HG02678 (cell line): ENCODE data around the gene PGR.
"Not testable (repeated sequence)": the region's sequence is repeated elsewhere in the genome, so short reads cannot be mapped to it uniquely, and the experiment has no call there.

Experiments
- ATAC-seq: cut with Tn5 transposase; IDR thresholded peaks from one replicate; pipeline ENCODE4 v1.9.1; 2021; ENCODE audit warnings: mild to moderate bottlenecking, moderate library complexity; ENCODE audit not compliant: unreplicated experiment

PGR gene

DNA sequence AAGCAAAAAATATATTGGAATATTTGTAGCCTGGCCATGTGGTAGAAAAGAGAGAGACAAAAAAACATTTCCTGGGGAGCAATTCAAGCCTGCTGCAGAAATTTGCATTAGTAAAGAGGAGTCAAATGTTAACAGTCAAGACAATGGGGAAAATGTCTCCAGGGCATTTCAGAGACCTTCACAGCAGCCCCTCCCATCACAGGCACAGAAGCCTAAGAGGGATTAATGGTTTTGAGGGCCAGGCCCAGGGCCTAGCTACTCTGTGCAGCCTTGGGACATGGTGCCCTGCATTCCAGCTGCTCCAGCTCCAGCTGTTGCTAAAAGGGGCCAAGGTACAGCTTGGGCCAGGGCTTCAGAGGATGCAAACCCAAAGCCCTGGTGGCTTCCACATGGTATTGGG is 46.8 kb downstream of the PGR start:
- no peak for ATAC-seq

DNA sequence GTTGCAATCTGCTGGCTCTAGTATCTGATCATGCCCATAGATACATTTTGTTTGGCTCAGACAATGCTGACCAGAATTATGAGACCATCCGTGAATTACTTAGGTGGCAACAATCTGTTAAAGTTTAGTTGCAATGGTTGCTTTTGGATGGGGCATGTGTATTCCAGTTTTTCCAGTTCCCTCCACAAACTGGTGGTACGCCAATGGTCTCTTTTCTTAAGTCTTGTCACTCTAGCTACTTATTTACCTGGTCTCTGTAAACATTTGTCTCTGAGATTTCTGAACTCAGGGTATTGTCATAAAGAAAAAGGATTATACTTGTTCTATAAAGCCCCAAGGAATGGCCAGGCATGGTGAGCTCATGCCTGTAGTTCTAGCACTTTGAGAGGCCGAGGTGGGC is 65.9 kb downstream of the PGR start:
- ATAC-seq: no peak

DNA sequence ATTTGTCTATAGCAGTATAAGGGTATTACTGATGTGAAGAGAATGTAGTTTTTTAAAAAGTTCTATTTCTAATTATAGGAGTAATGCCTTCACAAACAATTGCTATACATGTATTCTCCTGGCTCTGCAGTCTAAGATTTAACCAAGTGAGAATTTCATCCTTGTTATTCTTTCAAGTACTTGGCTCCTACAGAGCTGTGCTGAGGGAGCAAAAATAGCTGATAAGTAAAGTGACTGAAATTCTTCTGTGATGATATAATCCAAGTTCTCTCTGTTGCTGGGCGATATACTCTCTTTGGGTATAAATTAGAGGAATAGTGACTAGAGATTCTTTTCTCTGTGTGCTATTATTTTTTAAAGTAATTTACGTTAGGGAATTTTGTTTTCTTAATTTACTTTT is 68.0 kb downstream of the PGR start:
- ATAC-seq: no peak

DNA sequence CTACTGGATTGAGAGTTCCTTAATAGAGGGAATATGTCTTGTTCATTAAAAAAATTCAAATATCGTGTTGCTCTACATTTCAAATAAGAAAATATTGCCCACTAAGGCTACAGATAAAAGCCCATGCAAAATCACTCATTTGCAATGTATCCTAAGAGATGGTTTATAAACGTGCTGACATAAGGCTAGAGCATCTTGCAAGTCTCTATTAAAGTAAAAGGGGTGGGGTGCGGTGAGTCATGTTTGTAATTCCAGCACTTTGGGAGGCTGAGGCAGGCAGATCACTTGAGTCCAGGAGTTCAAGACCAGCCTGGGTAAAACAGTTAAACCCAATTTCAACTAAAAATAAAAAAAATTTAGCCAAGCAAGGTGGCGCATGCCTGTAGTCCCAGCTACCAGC is 70.3 kb downstream of the PGR start:
- ATAC-seq: no peak

DNA sequence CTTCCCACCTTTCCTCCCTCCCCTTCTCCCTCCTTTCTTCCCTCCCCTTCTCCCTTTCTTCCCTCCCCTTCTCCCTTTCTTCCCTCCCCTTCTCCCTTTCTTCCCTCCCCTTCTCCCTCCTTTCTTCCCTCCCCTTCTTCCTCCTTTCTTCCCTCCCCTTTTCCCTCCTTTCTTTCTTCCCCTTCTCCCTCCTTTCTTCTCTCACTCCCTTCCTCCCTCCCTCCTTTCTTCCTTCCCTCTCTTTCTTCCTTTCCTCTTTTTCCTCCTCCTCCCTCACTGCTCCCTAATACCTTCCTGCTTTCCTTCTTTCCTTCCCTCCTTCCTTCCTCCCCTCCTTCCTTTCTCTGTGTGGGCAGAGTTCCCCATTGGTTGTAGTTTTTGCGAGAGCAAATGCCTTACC is 76.1 kb downstream of the PGR start:
- ATAC-seq: no peak

DNA sequence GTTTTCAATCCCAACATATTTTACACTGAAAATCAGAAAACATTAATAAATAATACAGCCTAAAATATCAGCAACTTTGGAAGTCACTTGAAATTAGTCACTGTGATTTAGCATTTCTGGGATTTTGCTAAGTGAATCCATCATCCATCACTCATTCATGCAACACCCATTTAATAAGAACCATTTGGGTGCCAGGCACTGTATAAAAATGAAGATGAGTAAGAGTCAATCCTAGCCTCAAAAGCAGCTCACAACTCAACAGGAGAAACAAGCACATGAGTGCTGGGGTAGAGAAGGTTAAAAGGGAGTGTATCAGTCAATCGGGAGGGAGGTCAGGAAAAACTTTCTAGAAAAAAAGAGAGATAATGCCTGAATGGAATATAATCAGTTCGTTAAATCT is 77.9 kb downstream of the PGR start:
- no peak for ATAC-seq

DNA sequence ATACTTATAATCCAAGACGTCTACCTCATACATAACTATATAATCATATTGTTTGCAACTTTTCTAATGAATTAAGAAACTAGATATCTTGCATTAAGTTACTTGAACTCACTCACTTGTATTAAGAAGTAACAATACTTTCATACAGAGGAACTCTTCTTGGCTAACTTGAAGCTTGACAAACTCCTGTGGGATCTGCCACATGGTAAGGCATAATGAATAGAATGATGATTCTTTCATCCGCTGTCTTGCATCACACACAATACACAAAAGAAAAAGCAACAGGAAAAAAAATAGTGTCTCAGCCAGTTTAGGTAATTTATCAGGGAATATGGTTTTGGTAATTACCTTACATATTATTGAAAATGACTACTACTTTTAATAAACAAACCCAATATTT is 79.8 kb downstream of the PGR start:
- no peak for ATAC-seq

DNA sequence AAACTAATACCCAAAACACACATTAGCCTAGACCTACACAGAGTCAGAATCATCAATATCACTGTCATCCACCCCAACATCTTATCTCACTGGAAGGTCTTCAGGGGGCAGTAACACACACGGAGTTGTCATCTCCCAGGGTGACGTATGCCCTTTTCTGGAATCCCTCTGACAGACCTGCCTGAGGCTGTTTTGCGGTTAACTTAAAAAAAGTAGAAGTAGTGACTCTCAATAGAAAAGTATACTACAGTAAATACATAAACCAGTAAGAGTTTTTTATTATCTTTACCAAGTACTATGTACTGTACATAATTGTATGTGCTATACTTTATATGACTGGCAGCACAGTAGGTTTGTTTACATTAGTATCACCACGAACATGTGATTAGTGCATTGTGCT is 80.5 kb downstream of the PGR start:
- ATAC-seq: no peak

DNA sequence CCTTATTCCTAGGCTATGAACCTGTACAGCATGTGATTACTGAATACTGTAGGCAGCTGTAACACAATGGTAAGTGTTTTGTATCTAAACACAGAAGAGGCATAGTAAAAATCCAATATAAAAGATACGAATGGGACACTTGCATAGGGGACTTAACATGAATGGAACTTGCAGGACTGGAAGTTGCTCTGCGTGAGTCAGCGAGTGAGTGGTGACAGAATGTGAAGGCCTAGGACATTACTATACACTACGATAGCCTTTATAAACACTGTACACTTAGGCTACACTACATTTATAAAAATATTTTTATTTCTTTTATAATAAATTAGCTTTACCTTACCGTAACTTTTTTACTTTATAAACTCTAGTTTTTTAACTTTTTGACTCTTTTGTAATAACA is 81.1 kb downstream of the PGR start:
- no peak for ATAC-seq

DNA sequence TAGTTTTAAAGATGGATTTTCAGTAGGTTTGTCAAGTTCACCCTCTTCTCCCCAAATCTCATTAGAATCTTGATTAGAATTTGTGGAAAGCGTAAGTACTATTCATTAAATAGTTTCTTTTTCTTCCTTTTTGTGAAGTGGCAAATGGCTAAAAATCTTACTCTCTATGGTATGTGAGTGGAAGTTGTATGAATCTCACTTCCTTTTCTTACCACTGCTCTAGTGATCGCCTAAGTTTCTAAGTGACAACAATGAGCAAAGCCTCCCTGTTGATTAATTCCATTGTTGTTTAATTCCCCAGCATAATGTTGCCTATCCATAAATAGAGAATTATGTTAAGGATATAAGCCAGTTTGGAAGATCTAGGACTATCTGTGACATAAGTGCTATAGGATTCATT is 82.7 kb downstream of the PGR start:
- ATAC-seq: no peak

DNA sequence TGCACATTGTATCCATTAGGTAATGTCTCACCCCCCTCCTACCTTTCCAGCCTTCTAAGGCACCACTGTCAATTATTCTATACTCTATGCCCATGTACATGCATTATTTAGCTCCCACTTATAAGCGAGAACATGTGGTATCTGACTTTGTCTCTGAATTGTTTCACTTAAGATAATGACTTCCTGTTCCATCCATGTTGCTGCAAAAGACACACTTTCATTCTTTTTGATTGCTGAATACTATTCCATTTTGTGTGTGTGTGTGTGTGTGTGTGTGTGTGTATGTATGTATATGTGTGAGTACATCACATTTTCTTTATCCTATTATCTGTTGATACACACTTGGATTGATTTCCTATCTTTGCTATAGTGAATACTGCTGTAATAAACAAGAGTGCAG is 84.2 kb downstream of the PGR start:
- ATAC-seq: no peak

DNA sequence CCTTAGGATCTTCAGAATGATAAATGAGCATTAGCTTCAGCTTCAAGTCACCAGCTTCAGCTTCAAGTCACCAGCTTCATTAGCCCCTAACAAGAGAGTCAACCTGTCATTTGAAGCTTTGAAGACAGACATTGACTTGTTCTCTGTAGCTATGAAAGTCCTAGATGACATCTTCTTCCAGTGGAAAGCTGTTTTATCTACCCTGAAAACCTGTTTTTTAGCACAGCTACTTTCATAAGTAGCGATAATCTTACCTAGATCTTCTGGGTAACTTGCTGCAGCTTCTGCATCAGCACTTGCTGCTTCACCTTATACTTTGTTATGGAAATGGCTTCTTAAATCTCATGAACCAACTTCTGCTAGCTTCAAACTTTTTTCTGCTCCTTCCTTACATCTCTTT is 85.7 kb downstream of the PGR start:
- ATAC-seq: no peak

DNA sequence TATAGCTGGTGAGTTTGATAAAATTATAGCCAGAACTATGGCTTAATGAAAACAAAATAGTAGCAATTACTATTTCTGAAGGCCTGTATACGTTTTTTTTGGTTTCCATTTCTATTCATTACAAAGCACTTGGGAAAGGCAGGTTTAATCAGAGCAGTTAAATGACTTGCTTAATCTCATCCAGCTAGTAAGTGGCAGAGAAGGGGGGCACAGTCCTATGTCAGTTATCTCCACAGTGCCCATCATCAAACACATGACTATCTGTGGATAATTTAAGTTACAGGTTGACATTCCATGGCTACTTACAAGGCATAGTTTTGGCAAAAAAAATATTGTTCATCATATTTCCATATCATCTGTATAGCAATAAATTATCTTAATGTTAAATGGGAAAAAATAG is 93.7 kb downstream of the PGR start:
- no peak for ATAC-seq

DNA sequence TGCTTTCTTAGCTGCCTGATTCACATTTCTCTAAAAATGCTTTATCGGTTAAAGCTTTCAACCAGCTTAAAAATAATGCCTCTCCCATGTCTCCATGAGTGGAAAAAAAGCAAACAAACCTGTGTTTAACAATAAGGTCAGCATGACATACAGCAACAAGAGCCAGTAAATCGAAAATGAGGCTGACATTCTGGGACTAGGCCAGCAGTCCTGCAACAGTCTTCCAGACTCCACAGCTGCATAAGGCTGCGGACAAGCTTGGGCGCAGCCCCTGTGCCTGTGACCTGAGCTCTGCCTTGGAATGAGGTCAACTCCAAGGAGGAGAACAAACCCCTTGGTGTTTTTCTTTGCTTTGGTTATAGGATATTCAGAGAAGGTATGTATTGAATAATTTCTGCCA is 95.5 kb downstream of the PGR start:
- ATAC-seq: no peak

DNA sequence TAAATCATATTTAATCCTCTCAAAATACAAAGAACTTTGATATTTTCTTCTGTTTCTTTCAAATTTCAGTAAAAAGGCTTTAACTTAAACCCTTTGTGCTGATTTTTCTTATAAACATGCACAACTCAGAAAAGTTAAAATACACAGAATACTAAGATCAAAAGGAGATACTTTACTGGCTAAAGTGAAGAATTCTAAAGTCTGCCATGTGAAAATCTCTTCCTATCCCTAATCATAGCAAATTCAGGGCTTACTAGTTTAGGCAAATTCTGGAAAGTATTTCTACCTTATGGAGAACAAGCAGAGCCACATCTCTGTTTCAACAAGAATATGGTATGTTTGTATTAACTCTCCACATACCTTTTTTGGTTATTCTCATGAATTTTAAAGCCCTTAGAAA is 96.6 kb downstream of the PGR start:
- no peak for ATAC-seq

DNA sequence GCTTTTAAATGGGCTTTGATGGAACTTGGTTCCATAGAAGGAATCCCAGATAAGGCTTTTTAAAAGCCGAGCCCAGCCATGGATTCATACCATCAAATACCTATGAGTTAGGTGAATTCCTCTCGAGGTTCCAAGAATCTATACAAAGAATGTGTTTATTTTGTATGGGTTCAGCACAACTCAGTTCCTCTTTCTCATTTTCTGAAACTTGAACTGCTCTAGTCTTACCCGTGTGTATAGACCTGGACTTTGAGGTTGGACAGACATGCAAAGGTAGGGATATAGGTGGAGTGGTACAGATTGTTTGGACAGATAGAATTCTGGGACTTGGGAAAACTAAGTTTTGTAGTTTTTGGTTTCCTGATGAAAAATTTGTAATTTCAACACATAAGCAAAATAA is 97.9 kb downstream of the PGR start:
- no peak for ATAC-seq

DNA sequence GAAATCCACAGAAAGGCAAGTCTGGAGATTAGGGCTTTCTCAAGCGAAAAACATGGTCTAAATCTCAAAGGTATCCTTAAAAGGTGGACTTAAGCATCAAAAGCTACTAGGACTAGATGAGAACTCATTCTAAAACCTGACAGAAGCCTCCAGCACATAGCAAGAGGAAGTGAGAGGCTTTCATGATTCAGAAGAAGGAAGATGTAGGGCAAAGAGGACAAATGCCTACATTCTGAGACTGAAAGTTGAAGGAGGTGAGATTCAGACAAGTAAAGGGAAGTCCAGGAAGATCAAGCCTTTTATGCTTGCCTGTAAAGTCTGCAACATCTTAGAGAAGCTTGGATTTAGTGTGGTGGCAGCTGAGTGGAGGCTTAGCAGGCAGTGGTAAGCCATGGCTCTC is 98.9 kb downstream of the PGR start:
- ATAC-seq: peak; percentile 46

DNA sequence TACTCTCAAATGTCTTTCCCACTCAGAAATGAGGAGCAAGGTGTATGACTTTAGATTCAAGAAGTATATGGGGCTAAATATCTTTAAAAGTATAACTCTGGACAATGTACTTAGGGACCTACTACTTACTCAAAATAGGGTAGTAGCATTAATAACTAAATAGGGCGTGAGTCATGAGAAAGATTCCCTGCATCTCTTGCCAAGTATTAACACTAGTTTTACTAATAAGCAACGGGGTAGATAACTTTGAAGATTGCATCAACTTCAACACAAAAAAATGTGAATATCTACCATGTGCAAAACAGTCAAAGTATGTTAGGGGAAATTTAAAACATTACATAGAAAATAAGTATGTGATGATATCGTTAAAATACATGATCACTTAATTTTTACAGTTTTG is 99.6 kb downstream of the PGR start:
- no peak for ATAC-seq

DNA sequence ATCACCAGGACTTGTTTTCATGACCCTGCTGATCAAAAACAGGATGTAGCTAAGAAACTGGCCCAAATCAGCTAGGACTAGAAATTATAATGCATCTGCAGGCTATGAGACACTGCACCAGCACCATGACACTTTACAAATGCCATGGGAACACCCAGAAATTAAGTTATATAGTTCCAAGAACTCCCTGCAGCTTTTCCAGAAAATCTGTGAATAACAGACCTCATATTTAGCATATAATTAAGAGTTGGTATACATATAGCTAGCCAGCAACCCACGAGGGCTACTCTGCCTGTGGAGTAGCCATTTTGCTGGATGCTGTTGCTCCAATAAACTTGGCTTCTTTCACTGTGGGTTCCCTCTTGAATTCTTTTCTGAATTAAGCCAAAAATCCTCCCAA is 101.0 kb downstream of the PGR start:
- ATAC-seq: no peak

DNA sequence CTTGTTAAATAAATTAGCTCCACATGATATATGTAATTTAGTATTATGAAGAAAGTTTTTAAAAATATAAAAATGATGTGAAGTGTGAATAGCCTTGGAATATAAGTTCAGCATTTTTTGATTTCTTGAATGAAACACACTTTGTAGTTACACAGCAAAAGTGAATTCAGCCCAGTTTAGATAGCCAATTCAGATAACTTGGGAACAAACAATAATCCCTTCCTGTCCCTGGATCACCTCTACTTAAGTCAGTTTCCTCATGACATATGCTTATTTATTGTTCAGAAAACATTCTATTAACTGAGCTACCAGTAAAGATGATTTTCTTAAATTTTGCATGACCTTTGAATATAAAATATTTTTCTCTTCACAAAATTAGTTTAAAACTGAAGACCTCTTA is 107.4 kb downstream of the PGR start:
- no peak for ATAC-seq

DNA sequence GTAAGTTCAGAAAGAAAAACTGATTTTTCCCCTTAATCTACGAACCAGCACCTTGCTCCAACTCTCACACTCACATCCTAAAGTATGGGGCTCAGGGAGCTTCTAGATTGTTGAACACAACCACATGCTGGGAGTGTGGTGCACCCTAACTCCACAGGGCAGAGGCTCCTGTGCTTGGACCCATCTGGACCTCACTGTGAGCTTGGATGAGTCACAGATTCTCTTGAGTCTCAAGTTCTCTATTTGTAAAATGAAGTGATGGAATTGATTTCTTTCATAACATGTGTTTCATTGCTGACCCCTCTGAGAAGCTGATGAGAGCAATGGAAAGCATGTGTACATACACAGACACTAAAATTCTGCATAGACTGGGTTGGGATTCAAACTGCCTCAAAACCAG is 109.7 kb downstream of the PGR start:
- no peak for ATAC-seq

DNA sequence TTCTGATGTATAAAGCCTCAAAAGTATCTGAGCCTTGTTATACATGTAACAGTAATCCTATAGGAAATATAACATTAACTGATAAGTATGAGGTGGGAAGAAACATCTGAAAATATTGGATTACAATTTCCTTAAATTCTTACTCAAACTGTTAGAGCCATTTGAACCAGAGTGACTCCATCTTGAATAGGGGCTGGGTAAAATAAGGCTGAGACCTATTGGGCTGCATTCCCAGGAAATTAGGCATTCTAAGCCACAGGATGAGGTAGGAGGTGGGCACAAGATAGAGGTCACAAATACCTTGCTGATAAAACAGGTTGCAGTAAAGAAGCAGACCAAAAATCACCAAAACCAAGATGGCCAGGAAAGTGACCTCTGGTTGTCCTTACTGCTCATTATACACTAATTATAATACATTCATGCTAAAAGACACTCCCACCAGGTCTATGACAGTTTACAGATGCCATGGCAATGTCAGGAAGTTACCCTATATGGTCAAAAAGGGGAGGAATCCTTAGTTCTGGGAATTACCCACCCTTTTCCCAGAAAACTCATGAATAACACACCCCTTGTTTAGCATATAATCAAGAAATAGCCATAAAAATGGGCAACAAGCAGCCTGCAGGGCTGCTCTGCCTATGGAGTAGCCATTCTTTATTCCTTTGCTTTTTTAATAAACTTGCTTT is 114.9 kb downstream of the PGR start:
- ATAC-seq: no peak

DNA sequence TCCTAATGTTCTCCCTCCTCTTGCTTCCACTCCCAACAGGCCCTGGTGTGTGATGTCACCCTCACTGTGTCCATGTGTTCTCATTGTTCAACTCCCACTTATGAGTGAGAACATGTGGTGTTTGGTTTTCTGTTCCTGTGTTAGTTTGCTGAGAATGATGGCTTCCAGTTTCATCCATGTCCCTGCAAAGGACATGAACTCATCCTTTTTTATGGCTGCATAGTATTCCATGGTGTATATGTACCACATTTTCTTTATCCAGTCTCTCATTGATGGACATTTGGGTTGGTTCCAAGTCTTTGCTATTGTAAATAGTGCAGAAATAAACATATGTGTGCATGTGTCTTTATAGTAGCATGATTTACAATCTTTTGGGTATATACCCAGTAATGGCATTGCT is 115.9 kb downstream of the PGR start:
- not testable (repeated sequence) for ATAC-seq

DNA sequence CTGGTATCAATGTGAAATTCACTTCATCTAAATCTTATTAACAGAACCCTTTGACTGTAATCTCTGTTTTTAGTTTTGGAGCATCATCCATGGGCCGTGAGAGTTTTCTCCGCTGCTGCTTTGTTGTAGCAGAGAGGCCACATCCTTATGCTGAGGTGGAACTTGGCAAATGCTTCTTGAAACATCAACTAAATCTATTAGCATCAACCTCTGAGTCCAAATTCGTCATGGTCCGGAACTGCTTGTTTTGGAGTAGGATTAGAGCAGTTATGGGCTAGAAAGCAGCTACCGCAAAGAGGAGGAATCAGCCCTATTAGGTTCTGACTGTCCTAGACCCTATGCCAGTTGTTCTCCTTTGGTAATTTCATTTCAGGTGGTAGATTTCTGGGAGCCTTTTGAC is 117.7 kb downstream of the PGR start:
- no peak for ATAC-seq
